Measurements from ENCODE around the gene MCC. TPM values are rescaled to one million over a fixed set of nuclear protein-coding genes. Genes with fewer than 3 reads are reported as not detected.

MCC gene
- total RNA-seq, 4 donors from 2014 or later, result 17.0 to 24.8 (median 21.0) TPM

- intact Hi-C loops (cut with DNase I), result no loop called here
- peaks cover 0 to 12% (median 0%) of the 10 kb centered on the region in 4 donors for H3K4me1 ChIP-seq
- 69% methylated on average over 3 of the region's 3 CpGs for WGBS
Observed at GRCh38 chr5:113187906-113188305, 300.3 kb downstream of the MCC start.

GRCh38 chr5:113186061-113186460 is 302.2 kb downstream of the MCC start:
- no peaks in the 10 kb centered on the region for H3K9me3 ChIP-seq
- TF ChIP-seq EP300 (IDR thresholded peaks at IDR 0.05), result no peak
- TF ChIP-seq POLR2A (IDR thresholded peaks at IDR 0.05; ENCODE audit: low read depth), result no peak
- no peak for TF ChIP-seq CTCF (IDR thresholded peaks at IDR 0.05)
- TF ChIP-seq POLR2AphosphoS5 (IDR thresholded peaks at IDR 0.05), result no peak
- no peak overlapping the region for H3K27ac ChIP-seq (replicated peaks in 1 of 4)
- H3K27me3 ChIP-seq, result no peaks in the 10 kb centered on the region
- WGBS, result 90% methylated on average over 7 of the region's 7 CpGs
- no peaks in the 10 kb centered on the region for H3K36me3 ChIP-seq
- no peak for DNase-seq (ENCODE audit: extremely low spot score)
- H3K4me3 ChIP-seq, result no peak overlapping the region
- intact Hi-C loops (cut with DNase I), result no loop called here
- H3K4me1 ChIP-seq, result peaks cover 0 to 17% (median 0%) of the 10 kb centered on the region in 4 donors

More at GRCh38 chr5:113187906-113188305, 300.3 kb downstream of the MCC start:
- H3K9me3 ChIP-seq, result peaks cover 0 to 3% (median 0%) of the 10 kb centered on the region in 4 donors
- no peak for TF ChIP-seq CTCF (IDR thresholded peaks at IDR 0.05)
- no peak for TF ChIP-seq EP300 (IDR thresholded peaks at IDR 0.05)
- no peak for TF ChIP-seq POLR2AphosphoS5 (IDR thresholded peaks at IDR 0.05)
- no peak for TF ChIP-seq POLR2A (IDR thresholded peaks at IDR 0.05; ENCODE audit: low read depth)
- no peak for DNase-seq (ENCODE audit: extremely low spot score)
- H3K27me3 ChIP-seq, result no peaks in the 10 kb centered on the region
- H3K27ac ChIP-seq (replicated peaks in 1 of 4), result no peak overlapping the region
- no peak overlapping the region for H3K4me3 ChIP-seq
- no peaks in the 10 kb centered on the region for H3K36me3 ChIP-seq

- H3K4me3 ChIP-seq, result no peak overlapping the region
- peaks cover 9 to 30% (median 13%) of the 10 kb centered on the region in 4 donors for H3K4me1 ChIP-seq
- no peaks in the 10 kb centered on the region for H3K36me3 ChIP-seq
- WGBS, result 86% methylated on average over 2 of the region's 2 CpGs
- no peaks in the 10 kb centered on the region for H3K27me3 ChIP-seq
- no peak for TF ChIP-seq POLR2AphosphoS5 (IDR thresholded peaks at IDR 0.05)
- intact Hi-C loops (cut with DNase I), result no loop called here
- no peaks in the 10 kb centered on the region for H3K9me3 ChIP-seq
- no peak for DNase-seq (ENCODE audit: extremely low spot score)
- H3K27ac ChIP-seq (replicated peaks in 1 of 4), result no peak overlapping the region
Observed at GRCh38 chr5:113183694-113184093, 304.6 kb downstream of the MCC start.

- no peak overlapping the region for H3K27ac ChIP-seq (replicated peaks in 1 of 4)
- no peak overlapping the region for H3K4me3 ChIP-seq
- DNase-seq (ENCODE audit: extremely low spot score), result no peak
- WGBS, result 95% methylated on average over 11 of the region's 11 CpGs
- no peak for TF ChIP-seq CTCF (IDR thresholded peaks at IDR 0.05)
- TF ChIP-seq POLR2AphosphoS5 (IDR thresholded peaks at IDR 0.05), result no peak
- TF ChIP-seq EP300 (IDR thresholded peaks at IDR 0.05), result no peak
- TF ChIP-seq POLR2A (IDR thresholded peaks at IDR 0.05; ENCODE audit: low read depth), result no peak
- peaks cover 14 to 39% (median 21%) of the 10 kb centered on the region in 4 donors for H3K4me1 ChIP-seq
- no peaks in the 10 kb centered on the region for H3K9me3 ChIP-seq
- no peaks in the 10 kb centered on the region for H3K27me3 ChIP-seq
- intact Hi-C loops (cut with DNase I), result no loop called here
- H3K36me3 ChIP-seq, result no peaks in the 10 kb centered on the region
Observed at GRCh38 chr5:113182658-113183344, 305.5 kb downstream of the MCC start.

- no peak for TF ChIP-seq POLR2A (IDR thresholded peaks at IDR 0.05; ENCODE audit: low read depth)
- no peak for TF ChIP-seq CTCF (IDR thresholded peaks at IDR 0.05)
- TF ChIP-seq EP300 (IDR thresholded peaks at IDR 0.05), result no peak
- no peak for TF ChIP-seq POLR2AphosphoS5 (IDR thresholded peaks at IDR 0.05)
- H3K27ac ChIP-seq (replicated peaks in 1 of 4), result no peak overlapping the region
- H3K9me3 ChIP-seq, result no peaks in the 10 kb centered on the region
- intact Hi-C loops (cut with DNase I), result no loop called here
- H3K4me1 ChIP-seq, result peaks cover 15 to 39% (median 21%) of the 10 kb centered on the region in 4 donors
- WGBS, result 89% methylated on average over 3 of the region's 3 CpGs
- H3K27me3 ChIP-seq, result no peaks in the 10 kb centered on the region
- DNase-seq (ENCODE audit: extremely low spot score), result no peak
- H3K4me3 ChIP-seq, result no peak overlapping the region
- H3K36me3 ChIP-seq, result no peaks in the 10 kb centered on the region
Observed at GRCh38 chr5:113181853-113182490, 306.3 kb downstream of the MCC start.
